DOHH2 (cell line): ENCODE results near the gene VEGFB.

Experiments used
- H3F3A ChIP-seq: fragments of 200-600 bp; sonication (generic), shearing (Covaris generic); 2 replicates; pipeline ENCODE4 v1.6.0; 2016; ENCODE audit warnings: antibody characterized with exemption, mild to moderate bottlenecking; ENCODE audit not compliant: control insufficient read depth, insufficient read depth
- H3K27ac ChIP-seq: fragments of 200-600 bp; sonication (generic); 2 replicates; pipeline ENCODE4 v1.5.1; 2014; ENCODE audit warnings: low read depth, mild to moderate bottlenecking, low read length, moderate library complexity
- H3K27me3 ChIP-seq: fragments of 200-600 bp; sonication (generic); 2 replicates; pipeline ENCODE4 v1.6.1; 2014; ENCODE audit warnings: mild to moderate bottlenecking, low read length, mixed read lengths; ENCODE audit not compliant: control insufficient read depth
- H3K36me3 ChIP-seq: fragments of 200-600 bp; sonication (generic); 2 replicates; pipeline ENCODE4 v1.6.1; 2014; ENCODE audit warnings: mild to moderate bottlenecking, low read length, moderate library complexity, mixed read lengths; ENCODE audit not compliant: control insufficient read depth
- H3K4me1 ChIP-seq: fragments of 200-600 bp; sonication (generic); 2 replicates; pipeline ENCODE4 v1.6.1; 2014; ENCODE audit warnings: mild to moderate bottlenecking, low read length, mixed read lengths; ENCODE audit not compliant: control insufficient read depth
- H3K4me2 ChIP-seq: fragments of 200-600 bp; sonication (generic); 2 replicates; pipeline ENCODE4 v1.6.0; 2014; ENCODE audit warnings: mild to moderate bottlenecking, low read length, moderate library complexity
- H3K4me3 ChIP-seq: fragments of 200-600 bp; sonication (generic); 2 replicates; pipeline ENCODE4 v1.5.1; 2014; ENCODE audit warnings: mild to moderate bottlenecking, low read length, mixed read lengths
- H3K79me2 ChIP-seq: fragments of 200-600 bp; sonication (generic); 2 replicates; pipeline ENCODE4 v1.6.1; 2014; ENCODE audit warnings: mild to moderate bottlenecking, low read length, mixed read lengths; ENCODE audit not compliant: control insufficient read depth
- H3K9me2 ChIP-seq: fragments of 200-600 bp; sonication (generic); replicated peaks from 2 replicates; pipeline ENCODE4 v1.6.1; 2014; ENCODE audit warnings: mild to moderate bottlenecking, low read length, mixed read lengths; ENCODE audit not compliant: control insufficient read depth
- H3K9me3 ChIP-seq: fragments of 200-600 bp; sonication (generic); 2 replicates; pipeline ENCODE4 v1.6.1; 2014; ENCODE audit warnings: antibody characterized with exemption, low read length, mixed read lengths; ENCODE audit not compliant: control insufficient read depth, insufficient read depth
- H4K20me1 ChIP-seq: fragments of 200-600 bp; sonication (generic); 2 replicates; pipeline ENCODE4 v1.6.0; 2014; ENCODE audit warnings: low read depth, mild to moderate bottlenecking, antibody characterized with exemption, low read length, moderate library complexity; ENCODE audit not compliant: control insufficient read depth, insufficient read depth
- CTCF ChIP-seq: fragments of 200-600 bp; sonication (generic); IDR thresholded peaks from one replicate; pipeline ENCODE4 v1.5.1; 2014; ENCODE audit warnings: antibody characterized with exemption, mild to moderate bottlenecking, low read depth, low read length; ENCODE audit not compliant: poor library complexity, severe bottlenecking
- EZH2phosphoT487 ChIP-seq: fragments of 200-600 bp; sonication (generic); IDR thresholded peaks from 2 replicates; pipeline ENCODE4 v1.6.1; 2017; ENCODE audit warnings: borderline replicate concordance, mild to moderate bottlenecking, antibody characterized with exemption, low read length, moderate library complexity, mixed read lengths

Gene VEGFB

GRCh38 chr11:64203421-64204079 lies 30.8 kb upstream of the VEGFB start:
- H3K9me3 ChIP-seq, result no peaks in the 10 kb centered on the region

GRCh38 chr11:64204080-64204440 lies 30.3 kb upstream of the VEGFB start:
- Histone ChIP-seq H3F3A (peaks cover 34% of the 10 kb centered on the region), H3K4me2 (peak overlapping the region; percentile 77), H3K9me3 (no peaks in the 10 kb centered on the region), H3K36me3 (peaks cover 82% of the 10 kb centered on the region), H3K4me1 (peaks cover 64% of the 10 kb centered on the region), H3K27me3 (no peaks in the 10 kb centered on the region), H3K27ac (peak overlapping the region; percentile 95), H3K4me3 (no peak overlapping the region), H4K20me1 (no peaks in the 10 kb centered on the region; the same call in 1 of the 2 replicates), H3K9me2 (no peaks in the 10 kb centered on the region), H3K79me2 (peaks cover 26% of the 10 kb centered on the region)
- TF ChIP-seq EZH2phosphoT487 (no peak), CTCF (no peak)

More at GRCh38 chr11:64203421-64204079, 30.8 kb upstream of the VEGFB start:
- no peak overlapping the region for H3K4me3 ChIP-seq
- H3K79me2 ChIP-seq, result peaks cover 21% of the 10 kb centered on the region
- no peak overlapping the region for H3K4me2 ChIP-seq
- no peaks in the 10 kb centered on the region for H3K27me3 ChIP-seq
- H3K9me2 ChIP-seq, result no peaks in the 10 kb centered on the region
- H3K27ac ChIP-seq, result peak overlapping the region; percentile 95; the same call in 1 of the 2 replicates
- no peak for TF ChIP-seq CTCF
- TF ChIP-seq EZH2phosphoT487, result no peak
- no peaks in the 10 kb centered on the region; the same call in 1 of the 2 replicates for H4K20me1 ChIP-seq
- H3F3A ChIP-seq, result peaks cover 34% of the 10 kb centered on the region
- peaks cover 82% of the 10 kb centered on the region for H3K36me3 ChIP-seq
- H3K4me1 ChIP-seq, result peaks cover 59% of the 10 kb centered on the region

- peak overlapping the region; percentile 95 for H3K27ac ChIP-seq
Observed at GRCh38 chr11:64204464-64204989, 29.9 kb upstream of the VEGFB start.

More at GRCh38 chr11:64204464-64204989, 29.9 kb upstream of the VEGFB start:
- H3F3A ChIP-seq, result peaks cover 34% of the 10 kb centered on the region
- H3K79me2 ChIP-seq, result peaks cover 30% of the 10 kb centered on the region
- H3K9me3 ChIP-seq, result no peaks in the 10 kb centered on the region
- no peaks in the 10 kb centered on the region for H3K9me2 ChIP-seq
- H3K4me1 ChIP-seq, result peaks cover 68% of the 10 kb centered on the region
- TF ChIP-seq CTCF (peak; percentile 83), EZH2phosphoT487 (no peak)
- H3K36me3 ChIP-seq, result peaks cover 87% of the 10 kb centered on the region
- H4K20me1 ChIP-seq, result no peaks in the 10 kb centered on the region; the same call in 1 of the 2 replicates
- H3K4me3 ChIP-seq, result no peak overlapping the region
- H3K27me3 ChIP-seq, result no peaks in the 10 kb centered on the region
- H3K4me2 ChIP-seq, result peak overlapping the region; percentile 77
